Left ventricle myocardium inferior (tissue), 1 donor: ENCODE measurements around the gene FAM131C. TPM values are rescaled to one million over a fixed set of nuclear protein-coding genes. Genes with fewer than 3 reads are reported as not detected.
"Not testable (repeated sequence)": the region's sequence is repeated elsewhere in the genome, so short reads cannot be mapped to it uniquely, and the experiment has no call there.

ENCODE experiments used
- DNase-seq: peaks from one replicate; pipeline ENCODE4 v3.0.0-alpha.2; 2020
- H3K27ac ChIP-seq: fragments of 200-600 bp; replicated peaks from 2 replicates; pipeline ENCODE4 v1.8.0; 2021
- H3K27me3 ChIP-seq: fragments of 200-600 bp; 2 replicates; pipeline ENCODE4 v1.8.0; 2021; ENCODE audit warnings: low read depth
- H3K36me3 ChIP-seq: fragments of 200-600 bp; 2 replicates; pipeline ENCODE4 v1.8.0; 2021
- H3K4me1 ChIP-seq: fragments of 200-600 bp; 2 replicates; pipeline ENCODE4 v1.8.0; 2021
- H3K4me3 ChIP-seq: fragments of 200-600 bp; 2 replicates; pipeline ENCODE4 v1.8.0; 2021; ENCODE audit warnings: mild to moderate bottlenecking, moderate library complexity
- H3K9me3 ChIP-seq: fragments of 200-600 bp; replicated peaks from 2 replicates; pipeline ENCODE4 v1.8.0; 2021
- CTCF ChIP-seq: fragments of 200-600 bp; IDR thresholded peaks from 2 replicates; pipeline ENCODE4 v1.8.0; 2021; ENCODE audit warnings: antibody characterized with exemption, mild to moderate bottlenecking, borderline replicate concordance
- intact Hi-C: fragments of 100-400 bp; cut with micrococcal nuclease; formaldehyde crosslinking; loops from one replicate; pipeline ENCODE4 v1.11.0; 2022
- total RNA-seq: library from RNA; stranded (reverse); fragmentation: NEBNext Ultra II Directional; extraction: Animal tissue kit (Norgen Biotek cat#: 25700); gene quantifications from one replicate; pipeline ENCODE4 v1.2.1, GENCODE V29; 2021
- donor health status: DM: no; HTN: yes; CAD: no; lungs with severe emphysema.

Gene FAM131C
- total RNA-seq, 1 donor from 2014 or later: 5.4 TPM

DNA sequence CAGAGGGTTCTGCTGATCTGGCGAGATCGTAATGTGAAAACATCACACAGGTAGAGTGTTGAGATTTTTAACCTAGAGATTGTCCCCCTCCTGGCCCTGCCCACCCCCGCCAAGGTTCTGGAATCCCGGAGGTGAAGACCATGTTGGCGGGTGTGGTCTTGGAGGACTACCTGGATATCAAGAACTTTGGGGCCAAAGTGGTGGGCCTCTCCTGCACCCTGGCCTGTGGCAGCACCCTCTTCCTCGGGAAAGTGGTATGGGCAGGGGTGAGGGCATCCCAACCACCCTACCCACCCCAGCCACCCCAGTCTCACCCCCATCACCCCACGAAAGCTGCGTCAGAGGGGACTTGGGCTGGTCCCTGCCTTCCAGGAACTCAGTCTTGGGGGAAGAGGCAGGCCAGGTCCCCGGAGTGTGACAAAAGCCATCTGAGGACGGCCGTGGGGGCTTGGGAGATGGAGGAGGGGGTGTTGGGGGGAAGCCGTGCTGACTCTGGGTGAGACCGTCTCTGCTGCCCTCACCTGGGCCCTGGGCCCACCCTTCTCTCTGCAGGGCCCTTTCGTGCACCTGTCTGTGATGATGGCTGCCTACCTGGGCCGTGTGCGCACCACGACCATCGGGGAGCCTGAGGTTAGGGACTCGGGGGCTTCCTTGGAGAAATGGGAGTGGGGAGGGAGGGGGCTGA, 25.5 kb downstream of the FAM131C start:
- TF ChIP-seq CTCF: no peak
- DNase-seq: no peak
- no peaks in the 10 kb centered on the region for H3K36me3 ChIP-seq
- peak overlapping the region; percentile 61 for H3K4me3 ChIP-seq
- peaks cover 13% of the 10 kb centered on the region for H3K4me1 ChIP-seq
- H3K27ac ChIP-seq: no peak overlapping the region
- H3K9me3 ChIP-seq: no peaks in the 10 kb centered on the region
- intact Hi-C loops: no loop called here
- H3K27me3 ChIP-seq: peaks cover 9% of the 10 kb centered on the region

- H3K36me3 ChIP-seq: no peaks in the 10 kb centered on the region
- TF ChIP-seq CTCF: no peak
- peaks cover 13% of the 10 kb centered on the region for H3K4me1 ChIP-seq
- H3K27ac ChIP-seq: no peak overlapping the region
- H3K9me3 ChIP-seq: no peaks in the 10 kb centered on the region
- no peak overlapping the region for H3K4me3 ChIP-seq
- intact Hi-C loops: no loop called here
- no peak for DNase-seq
- peaks cover 9% of the 10 kb centered on the region for H3K27me3 ChIP-seq
Observed at GRCh38 chr1:16046842-16047241, 26.6 kb downstream of the FAM131C start.

- H3K36me3 ChIP-seq: no peaks in the 10 kb centered on the region
- no peaks in the 10 kb centered on the region for H3K9me3 ChIP-seq
- H3K27ac ChIP-seq: no peak overlapping the region
- no peak for TF ChIP-seq CTCF
- H3K4me3 ChIP-seq: no peak overlapping the region
- peaks cover 5% of the 10 kb centered on the region for H3K4me1 ChIP-seq
- peaks cover 5% of the 10 kb centered on the region for H3K27me3 ChIP-seq
- intact Hi-C loops: no loop called here
- DNase-seq: no peak
Observed at GRCh38 chr1:16043950-16044349, 29.5 kb downstream of the FAM131C start.

DNA sequence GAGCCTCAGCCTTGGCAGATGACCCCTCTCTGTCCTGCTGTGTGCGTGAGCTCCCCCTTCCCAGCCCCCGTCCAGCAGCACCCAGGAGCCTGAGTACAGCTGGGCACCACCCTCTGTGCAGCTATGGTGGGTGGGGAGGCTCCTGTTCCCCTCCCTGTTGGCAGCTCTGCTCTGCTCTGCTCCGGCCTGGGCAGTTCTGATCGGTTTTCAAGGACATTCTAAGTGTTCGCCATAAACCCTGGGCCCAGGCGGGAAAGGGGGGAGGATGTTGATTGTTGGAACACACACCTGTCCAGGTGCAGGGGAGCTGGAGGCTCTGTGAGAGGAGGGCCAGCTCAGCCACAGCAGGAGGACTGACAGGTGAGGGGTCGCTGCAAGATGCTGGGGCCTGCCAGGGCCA, 29.9 kb downstream of the FAM131C start, which contains the start of gene CLCNKB:
TSS of gene CLCNKB (plus strand) at position 262 of the 400 bp plus-strand sequence. CDS start 711 bp downstream, outside the sequence.
- Histone ChIP-seq H3K36me3 (no peaks in the 10 kb centered on the region), H3K4me1 (peaks cover 1% of the 10 kb centered on the region), H3K9me3 (no peaks in the 10 kb centered on the region), H3K4me3 (no peak within 1 kb of the TSS), H3K27me3 (peaks cover 1% of the 10 kb centered on the region), H3K27ac (no peak within 1 kb of the TSS)
- intact Hi-C loops: no loop called here
- DNase-seq: no peak
- TF ChIP-seq CTCF: no peak

- H3K36me3 ChIP-seq, H3K4me3 ChIP-seq, H3K27ac ChIP-seq, intact Hi-C loops, H3K9me3 ChIP-seq, H3K27me3 ChIP-seq, H3K4me1 ChIP-seq, DNase-seq: not testable (repeated sequence)
Observed at GRCh38 chr1:16042654-16043053, 30.8 kb downstream of the FAM131C start.

- TF ChIP-seq CTCF: no peak
- Histone ChIP-seq H3K27me3 (no peaks in the 10 kb centered on the region), H3K4me1 (no peaks in the 10 kb centered on the region), H3K36me3 (no peaks in the 10 kb centered on the region), H3K4me3 (no peak overlapping the region), H3K27ac (no peak overlapping the region), H3K9me3 (no peaks in the 10 kb centered on the region)
- intact Hi-C loops: no loop called here
- DNase-seq: no peak
Observed at GRCh38 chr1:16042096-16042495, 31.4 kb downstream of the FAM131C start.
